ENCODE results near the gene INPP5A. TPM values are rescaled to one million over a fixed set of nuclear protein-coding genes. Genes with fewer than 3 reads are reported as not detected.
A peak's percentile ranks its signal among the peaks of the same experiment; 100 is the strongest.

Gene INPP5A
- total and polyA plus RNA-seq, 5 donors from 2014 or later: 0.66 to 21.3 (median 1.0) TPM

DNA sequence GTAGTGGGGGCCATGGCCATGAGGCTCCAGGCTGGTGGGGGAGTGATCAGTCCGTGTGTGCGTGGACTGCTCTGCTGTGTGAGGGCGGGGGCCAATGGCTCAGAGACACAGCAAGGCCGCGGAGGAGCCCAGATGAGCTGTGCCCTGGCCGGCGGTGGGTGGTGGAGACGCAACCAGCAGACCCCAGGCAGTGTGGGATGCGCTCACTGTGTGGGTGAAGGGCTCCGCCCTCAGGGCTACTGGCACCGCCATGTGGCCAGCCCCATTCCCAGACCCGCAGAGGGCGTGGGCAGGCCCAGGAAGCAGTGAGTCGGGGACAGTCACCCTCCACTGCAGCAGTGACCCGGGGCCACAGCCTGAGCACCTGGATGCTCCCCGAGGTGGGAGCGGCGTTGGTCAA is 239.2 kb downstream of the INPP5A start:
- DNase-seq (no peak), ATAC-seq (ENCODE audit: low read depth in 2 of 2) (no peak)
- Histone ChIP-seq H3K9me3 (ENCODE audit: control insufficient read depth in 2 of 2, low read length in 2 of 2) (no peaks in the 10 kb centered on the region), H3K27ac (ENCODE audit: insufficient read depth, low read length, poor library complexity, severe bottlenecking) (no peak overlapping the region), H3K27me3 (ENCODE audit: control insufficient read depth, insufficient read depth, low read length) (no peaks in the 10 kb centered on the region), H3K4me3 (ENCODE audit: low read depth, low read length) (no peak overlapping the region), H3K4me1 (ENCODE audit: control insufficient read depth, insufficient read depth, low read length, poor library complexity, severe bottlenecking) (no peaks in the 10 kb centered on the region), H3K36me3 (ENCODE audit: control insufficient read depth, insufficient read depth, low read length) (no peaks in the 10 kb centered on the region)
- H3K36me3 Mint-ChIP-seq: peaks cover 18% of the 10 kb centered on the region
- H3K27me3 Mint-ChIP-seq: no peaks in the 10 kb centered on the region
- H3K9me3 Mint-ChIP-seq: peaks cover 0 to 3% (median 0%) of the 10 kb centered on the region in 7 donors
- H3K27ac Mint-ChIP-seq: no peak overlapping the region
- no peaks in the 10 kb centered on the region for H3K4me1 Mint-ChIP-seq
- no peak overlapping the region for H3K4me3 Mint-ChIP-seq

GRCh38 chr10:132777441-132777840 is 239.9 kb downstream of the INPP5A start:
- H3K27me3 Mint-ChIP-seq: no peaks in the 10 kb centered on the region
- H3K27ac Mint-ChIP-seq: no peak overlapping the region
- peaks cover 0 to 3% (median 0%) of the 10 kb centered on the region in 7 donors for H3K9me3 Mint-ChIP-seq
- no peak for ATAC-seq (ENCODE audit: low read depth in 2 of 2)
- no peaks in the 10 kb centered on the region for H3K4me1 Mint-ChIP-seq
- Histone ChIP-seq H3K4me1 (ENCODE audit: control insufficient read depth, insufficient read depth, low read length, poor library complexity, severe bottlenecking) (no peaks in the 10 kb centered on the region), H3K36me3 (ENCODE audit: control insufficient read depth, insufficient read depth, low read length) (no peaks in the 10 kb centered on the region), H3K27ac (ENCODE audit: insufficient read depth, low read length, poor library complexity, severe bottlenecking) (no peak overlapping the region), H3K4me3 (ENCODE audit: low read depth, low read length) (no peak overlapping the region), H3K9me3 (ENCODE audit: control insufficient read depth in 2 of 2, low read length in 2 of 2) (no peaks in the 10 kb centered on the region), H3K27me3 (ENCODE audit: control insufficient read depth, insufficient read depth, low read length) (no peaks in the 10 kb centered on the region)
- DNase-seq: no peak
- peaks cover 21% of the 10 kb centered on the region for H3K36me3 Mint-ChIP-seq
- H3K4me3 Mint-ChIP-seq: no peak overlapping the region

DNA sequence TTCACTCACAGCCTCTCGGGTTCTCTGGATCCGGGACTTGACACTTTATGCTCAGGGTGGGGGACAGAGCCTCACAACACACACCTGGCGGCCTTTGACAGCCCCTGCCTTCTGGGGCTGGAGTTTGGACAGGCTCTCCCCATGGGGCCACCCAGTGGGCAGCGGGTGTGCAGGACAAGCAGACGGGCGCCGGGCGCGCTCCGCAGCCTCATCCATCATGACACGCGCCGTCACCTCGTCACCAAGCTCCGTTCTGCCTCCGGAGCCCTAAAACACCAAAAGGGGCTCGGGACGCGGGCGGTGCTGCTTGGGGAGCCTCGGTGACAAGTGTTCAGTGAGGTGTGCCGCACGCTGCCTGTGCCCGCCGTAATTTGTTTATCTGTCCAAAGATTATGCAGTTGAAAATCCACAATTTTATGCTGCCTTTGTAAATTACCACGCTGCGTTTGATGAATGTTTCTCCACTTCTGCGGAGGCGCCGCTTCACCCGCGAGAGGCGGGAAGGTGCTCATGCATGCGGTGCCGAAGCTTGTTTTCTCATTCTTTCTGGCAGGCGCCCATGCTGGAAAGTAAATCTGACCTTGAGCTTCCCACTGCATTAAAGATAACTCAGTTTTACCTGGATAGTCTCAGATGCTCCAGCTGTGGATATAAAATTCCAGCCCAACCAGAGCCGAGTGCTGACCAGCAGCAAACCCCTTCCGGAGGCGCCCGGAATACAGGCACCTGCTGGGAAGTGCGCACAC is 242.1 kb downstream of the INPP5A start:
- Mint-ChIP-seq H3K9me3 (peaks cover 0 to 2% (median 0%) of the 10 kb centered on the region in 7 donors), H3K4me1 (peaks cover 0 to 5% (median 0%) of the 10 kb centered on the region in 4 donors), H3K27ac (peak overlapping the region in 1 of 3 donors; percentile 20), H3K27me3 (peaks cover 12% of the 10 kb centered on the region), H3K4me3 (no peak overlapping the region), H3K36me3 (peaks cover 20% of the 10 kb centered on the region)
- Histone ChIP-seq H3K27ac (ENCODE audit: insufficient read depth, low read length, poor library complexity, severe bottlenecking) (no peak overlapping the region), H3K4me3 (ENCODE audit: low read depth, low read length) (no peak overlapping the region), H3K27me3 (ENCODE audit: control insufficient read depth, insufficient read depth, low read length) (no peaks in the 10 kb centered on the region), H3K36me3 (ENCODE audit: control insufficient read depth, insufficient read depth, low read length) (peaks cover 4% of the 10 kb centered on the region), H3K9me3 (ENCODE audit: control insufficient read depth in 2 of 2, low read length in 2 of 2) (no peaks in the 10 kb centered on the region), H3K4me1 (ENCODE audit: control insufficient read depth, insufficient read depth, low read length, poor library complexity, severe bottlenecking) (no peaks in the 10 kb centered on the region)
- ATAC-seq (ENCODE audit: low read depth in 2 of 2) (no peak), DNase-seq (no peak)

GRCh38 chr10:132780356-132780755 is 242.8 kb downstream of the INPP5A start:
- Mint-ChIP-seq H3K4me3 (no peak overlapping the region), H3K36me3 (peaks cover 20% of the 10 kb centered on the region), H3K9me3 (peaks cover 0 to 2% (median 0%) of the 10 kb centered on the region in 7 donors), H3K27ac (no peak overlapping the region), H3K4me1 (peaks cover 0 to 5% (median 0%) of the 10 kb centered on the region in 4 donors), H3K27me3 (peaks cover 12% of the 10 kb centered on the region)
- no peak overlapping the region for H3K27ac ChIP-seq (ENCODE audit: insufficient read depth, low read length, poor library complexity, severe bottlenecking)
- H3K9me3 ChIP-seq (ENCODE audit: control insufficient read depth in 2 of 2, low read length in 2 of 2): no peaks in the 10 kb centered on the region
- H3K4me3 ChIP-seq (ENCODE audit: low read depth, low read length): no peak overlapping the region
- no peaks in the 10 kb centered on the region for H3K4me1 ChIP-seq (ENCODE audit: control insufficient read depth, insufficient read depth, low read length, poor library complexity, severe bottlenecking)
- DNase-seq: no peak
- peaks cover 4% of the 10 kb centered on the region for H3K36me3 ChIP-seq (ENCODE audit: control insufficient read depth, insufficient read depth, low read length)
- no peaks in the 10 kb centered on the region for H3K27me3 ChIP-seq (ENCODE audit: control insufficient read depth, insufficient read depth, low read length)
- ATAC-seq (ENCODE audit: low read depth in 2 of 2): no peak

- no peak for DNase-seq
- Histone ChIP-seq H3K36me3 (ENCODE audit: control insufficient read depth, insufficient read depth, low read length) (peaks cover 4% of the 10 kb centered on the region), H3K4me3 (ENCODE audit: low read depth, low read length) (no peak overlapping the region), H3K27ac (ENCODE audit: insufficient read depth, low read length, poor library complexity, severe bottlenecking) (no peak overlapping the region), H3K27me3 (ENCODE audit: control insufficient read depth, insufficient read depth, low read length) (no peaks in the 10 kb centered on the region), H3K4me1 (ENCODE audit: control insufficient read depth, insufficient read depth, low read length, poor library complexity, severe bottlenecking) (peaks cover 4% of the 10 kb centered on the region), H3K9me3 (ENCODE audit: control insufficient read depth in 2 of 2, low read length in 2 of 2) (no peaks in the 10 kb centered on the region)
- Mint-ChIP-seq H3K4me3 (no peak overlapping the region), H3K4me1 (peaks cover 0 to 5% (median 0%) of the 10 kb centered on the region in 4 donors), H3K27me3 (peaks cover 12% of the 10 kb centered on the region), H3K36me3 (peaks cover 20% of the 10 kb centered on the region), H3K9me3 (peaks cover 0 to 2% (median 0%) of the 10 kb centered on the region in 7 donors), H3K27ac (no peak overlapping the region)
- no peak for ATAC-seq (ENCODE audit: low read depth in 2 of 2)
These were observed 244.0 kb downstream of the INPP5A start for GRCh38 chr10:132781556-132781955.

DNA sequence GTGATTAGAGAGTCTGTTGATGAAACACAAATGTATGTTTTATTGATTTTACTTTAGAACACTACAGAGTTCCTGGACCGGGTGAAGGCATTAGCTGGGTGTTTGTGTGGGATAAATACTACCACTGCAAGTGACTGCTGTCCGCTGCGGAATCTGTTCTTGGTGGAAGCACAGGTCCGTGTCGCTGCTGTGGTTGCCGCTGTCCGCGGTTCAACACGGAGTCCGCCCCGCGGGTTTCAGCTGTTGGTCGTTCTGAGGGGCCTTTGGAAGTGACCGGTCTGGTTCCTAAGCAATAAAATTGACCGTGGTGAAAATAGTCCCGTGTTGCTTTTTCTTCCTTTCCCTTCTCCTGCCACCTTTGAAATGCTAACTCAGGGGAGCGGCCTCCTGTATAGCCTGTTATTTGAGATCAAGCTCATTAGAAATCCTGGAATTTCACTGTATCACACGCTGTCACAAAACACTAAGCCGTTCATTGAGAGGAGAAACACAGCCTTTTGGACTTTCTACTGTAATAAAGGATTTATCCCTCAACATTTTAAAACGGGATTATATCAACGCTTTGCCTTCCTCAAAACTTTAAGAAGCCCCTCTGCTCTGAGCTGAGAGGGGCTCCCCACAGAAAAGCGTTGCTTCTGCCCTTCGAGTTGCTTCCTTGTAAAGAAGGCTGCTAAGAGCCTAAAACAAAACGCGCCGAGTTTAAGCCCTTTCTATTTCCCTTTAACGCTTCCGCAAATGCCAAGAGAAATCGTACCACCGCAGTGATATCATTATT is 245.8 kb downstream of the INPP5A start:
- DNase-seq: no peak
- peaks cover 12% of the 10 kb centered on the region for H3K27me3 Mint-ChIP-seq
- peaks cover 0 to 5% (median 0%) of the 10 kb centered on the region in 4 donors for H3K4me1 Mint-ChIP-seq
- H3K9me3 Mint-ChIP-seq: peaks cover 0 to 2% (median 0%) of the 10 kb centered on the region in 7 donors
- H3K4me3 ChIP-seq (ENCODE audit: low read depth, low read length): no peak overlapping the region
- H3K9me3 ChIP-seq (ENCODE audit: control insufficient read depth in 2 of 2, low read length in 2 of 2): no peaks in the 10 kb centered on the region
- no peak for ATAC-seq (ENCODE audit: low read depth in 2 of 2)
- no peak overlapping the region for H3K4me3 Mint-ChIP-seq
- no peak overlapping the region for H3K27ac Mint-ChIP-seq
- no peaks in the 10 kb centered on the region for H3K27me3 ChIP-seq (ENCODE audit: control insufficient read depth, insufficient read depth, low read length)
- no peak overlapping the region for H3K27ac ChIP-seq (ENCODE audit: insufficient read depth, low read length, poor library complexity, severe bottlenecking)
- peaks cover 4% of the 10 kb centered on the region for H3K36me3 ChIP-seq (ENCODE audit: control insufficient read depth, insufficient read depth, low read length)
- H3K36me3 Mint-ChIP-seq: peaks cover 20% of the 10 kb centered on the region
- peaks cover 11% of the 10 kb centered on the region for H3K4me1 ChIP-seq (ENCODE audit: control insufficient read depth, insufficient read depth, low read length, poor library complexity, severe bottlenecking)

DNA sequence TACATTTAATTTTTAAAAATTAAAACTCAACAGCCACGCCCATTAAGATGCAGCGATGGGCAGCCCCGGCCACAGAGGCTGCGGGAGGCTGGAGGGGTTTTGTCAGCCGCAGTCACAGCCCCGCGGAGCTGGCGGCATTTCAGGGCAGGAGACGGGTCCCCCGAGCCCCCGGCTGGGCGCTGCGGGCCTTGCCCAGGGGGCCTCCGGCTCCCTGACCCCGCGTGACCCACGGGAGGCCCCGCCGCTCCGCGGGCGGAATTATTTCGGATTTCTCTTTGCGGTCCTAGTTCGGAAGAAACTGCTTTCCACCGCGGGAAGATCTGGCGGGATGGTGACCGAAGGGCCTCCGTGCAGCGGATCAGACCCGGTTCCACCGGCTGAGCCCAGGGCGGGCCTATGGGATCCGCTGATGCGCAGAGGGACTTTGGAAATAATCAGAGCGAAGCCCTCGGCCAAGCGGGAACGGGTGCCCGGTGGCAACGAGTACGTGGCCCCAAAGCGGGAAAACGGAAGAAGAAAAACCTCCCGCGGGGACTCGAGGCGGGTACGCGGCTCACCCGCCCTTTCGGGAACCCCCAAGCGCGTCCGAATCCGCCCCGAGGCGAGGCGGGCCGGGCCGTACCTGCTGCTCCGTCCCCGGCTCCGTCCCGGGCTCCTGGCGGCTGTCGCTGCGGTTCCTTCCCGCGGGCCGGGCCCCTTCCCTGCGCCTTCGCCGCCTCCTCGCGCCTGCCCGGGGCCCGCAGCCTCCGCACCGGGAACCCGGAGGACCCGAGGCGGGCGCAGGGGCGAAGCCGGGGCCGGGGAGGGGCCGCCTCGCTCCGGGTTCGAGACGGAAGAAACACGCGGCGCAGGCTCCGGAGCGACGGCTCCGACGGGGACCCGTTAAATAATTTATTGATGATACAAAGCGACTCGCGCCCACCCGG is 246.6 kb downstream of the INPP5A start:
- DNase-seq: no peak
- H3K4me1 ChIP-seq (ENCODE audit: control insufficient read depth, insufficient read depth, low read length, poor library complexity, severe bottlenecking): peaks cover 11% of the 10 kb centered on the region
- no peak overlapping the region for H3K4me3 Mint-ChIP-seq
- H3K36me3 ChIP-seq (ENCODE audit: control insufficient read depth, insufficient read depth, low read length): peaks cover 4% of the 10 kb centered on the region
- H3K4me1 Mint-ChIP-seq: peaks cover 0 to 5% (median 0%) of the 10 kb centered on the region in 4 donors
- H3K27me3 Mint-ChIP-seq: peaks cover 12% of the 10 kb centered on the region
- no peak overlapping the region for H3K4me3 ChIP-seq (ENCODE audit: low read depth, low read length)
- peaks cover 0 to 2% (median 0%) of the 10 kb centered on the region in 7 donors for H3K9me3 Mint-ChIP-seq
- ATAC-seq (ENCODE audit: low read depth in 2 of 2): no peak
- H3K27ac ChIP-seq (ENCODE audit: insufficient read depth, low read length, poor library complexity, severe bottlenecking): no peak overlapping the region
- no peak overlapping the region for H3K27ac Mint-ChIP-seq
- peaks cover 20% of the 10 kb centered on the region for H3K36me3 Mint-ChIP-seq
- no peaks in the 10 kb centered on the region for H3K27me3 ChIP-seq (ENCODE audit: control insufficient read depth, insufficient read depth, low read length)
- no peaks in the 10 kb centered on the region for H3K9me3 ChIP-seq (ENCODE audit: control insufficient read depth in 2 of 2, low read length in 2 of 2)

Measured in CD4-positive, CD25-positive, alpha-beta regulatory T cell (primary cell).